Mucosa of descending colon (tissue), 3 donors: ENCODE measurements around the gene SHLD2. TPM values are rescaled to one million over a fixed set of nuclear protein-coding genes. Genes with fewer than 3 reads are reported as not detected.
A peak's percentile ranks its signal among the peaks of the same experiment; 100 is the strongest.
"Not testable (repeated sequence)": the region's sequence is repeated elsewhere in the genome, so short reads cannot be mapped to it uniquely, and the experiment has no call there.

Experiments used
- ATAC-seq: fragments of 200-7000 bp; cut with Tn5 transposase; one replicate; pipeline ENCODE4 v1.9.1; 2020; ENCODE audit warnings: mild to moderate bottlenecking, moderate library complexity
- DNase-seq, 3 donors: peaks; one replicate each; pipeline ENCODE4 v3.0.0-alpha.2; 2020
- H3K36me3 ChIP-seq: fragments of 200-600 bp; one replicate; pipeline ENCODE4 v1.8.0; 2021; ENCODE audit warnings: low read depth, mild to moderate bottlenecking
- H3K4me1 ChIP-seq: fragments of 200-600 bp; one replicate; pipeline ENCODE4 v1.8.0; 2021; ENCODE audit warnings: low read depth, mild to moderate bottlenecking
- H3K4me3 ChIP-seq: fragments of 200-600 bp; one replicate; pipeline ENCODE4 v1.8.0; 2021; ENCODE audit warnings: mild to moderate bottlenecking
- H3K9me3 ChIP-seq: fragments of 200-600 bp; one replicate; pipeline ENCODE4 v1.8.0; 2021; ENCODE audit warnings: mild to moderate bottlenecking
- intact Hi-C, 2 donors: fragments of 100-400 bp; cut with DNase I in 1 of 2; cut with micrococcal nuclease in 1 of 2; formaldehyde crosslinking; loops; one replicate each; pipeline versions ENCODE4 v1.11.0 to v1.11.1; 2022; cut with DNase I, micrococcal nuclease
- total RNA-seq, 3 donors: library from RNA; stranded (reverse); fragmentation: NEBNext Ultra II Directional in 2 of 3; extraction: Animal tissue kit (Norgen Biotek cat#: 25700) in 2 of 3; gene quantifications; one replicate each; pipeline versions ENCODE4 v1.2.1 to v1.2.4, GENCODE V29; 2021 to 2023
- TF ChIP-seq, protein P1 (sequence below): fragments of 200-600 bp; IDR thresholded peaks from one replicate; pipeline ENCODE4 v1.8.0; 2022; ENCODE audit warnings: antibody characterized with exemption, mild to moderate bottlenecking
- donor health status: DM: no; HTN: no; CAD: no; lungs with moderate emphysema.
- donor health status: DM: no; HTN: no; CAD: no.
- donor health status: DM: no; HTN: yes; CAD: no.

SHLD2 gene
- total RNA-seq, 3 donors from 2014 or later, result 28.0 to 32.2 (median 28.7) TPM

DNA sequence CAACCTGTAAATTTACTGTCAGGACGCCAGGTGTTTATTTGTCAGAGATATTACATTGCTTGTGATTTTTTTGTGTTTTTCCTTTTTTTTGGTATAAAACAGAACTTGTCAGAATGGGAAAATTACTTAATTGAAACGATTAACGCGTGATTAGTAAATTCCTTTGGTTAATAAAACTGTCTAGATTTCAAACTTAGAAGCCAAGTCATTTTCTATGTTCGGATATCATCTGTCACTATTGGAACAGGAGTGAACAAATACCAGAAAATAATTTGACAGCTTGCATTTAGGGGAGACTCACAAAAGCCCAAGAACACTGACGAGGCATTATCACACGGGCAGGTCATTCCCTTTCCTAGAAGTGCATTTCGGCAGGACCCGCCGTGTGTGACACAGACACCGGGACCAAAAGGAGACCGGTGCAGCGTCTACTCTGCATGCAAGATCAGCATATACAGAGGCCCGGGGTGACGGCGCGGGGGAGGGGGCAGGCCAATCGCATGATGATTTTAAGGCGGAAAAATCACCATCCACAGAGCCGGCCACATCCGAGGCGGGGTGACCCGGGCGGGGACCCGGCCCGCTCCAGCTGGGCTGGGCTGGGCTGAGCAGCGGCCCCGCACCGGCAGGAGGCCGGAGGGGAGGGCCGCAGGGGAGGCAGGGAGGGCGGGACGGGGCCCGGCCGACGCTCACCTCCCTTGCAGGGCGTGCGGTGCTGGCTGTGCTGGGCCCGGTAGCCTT, 1.2 kb upstream of the SHLD2 start:
- Histone ChIP-seq H3K4me3 (peak overlapping the region; percentile 61), H3K9me3 (no peaks in the 10 kb centered on the region), H3K4me1 (peaks cover 17% of the 10 kb centered on the region), H3K36me3 (no peaks in the 10 kb centered on the region)
- DNase-seq (peak; percentile 80 to 87 (median 81)), ATAC-seq (peak; percentile 30)
- TF ChIP-seq, protein P1, sequence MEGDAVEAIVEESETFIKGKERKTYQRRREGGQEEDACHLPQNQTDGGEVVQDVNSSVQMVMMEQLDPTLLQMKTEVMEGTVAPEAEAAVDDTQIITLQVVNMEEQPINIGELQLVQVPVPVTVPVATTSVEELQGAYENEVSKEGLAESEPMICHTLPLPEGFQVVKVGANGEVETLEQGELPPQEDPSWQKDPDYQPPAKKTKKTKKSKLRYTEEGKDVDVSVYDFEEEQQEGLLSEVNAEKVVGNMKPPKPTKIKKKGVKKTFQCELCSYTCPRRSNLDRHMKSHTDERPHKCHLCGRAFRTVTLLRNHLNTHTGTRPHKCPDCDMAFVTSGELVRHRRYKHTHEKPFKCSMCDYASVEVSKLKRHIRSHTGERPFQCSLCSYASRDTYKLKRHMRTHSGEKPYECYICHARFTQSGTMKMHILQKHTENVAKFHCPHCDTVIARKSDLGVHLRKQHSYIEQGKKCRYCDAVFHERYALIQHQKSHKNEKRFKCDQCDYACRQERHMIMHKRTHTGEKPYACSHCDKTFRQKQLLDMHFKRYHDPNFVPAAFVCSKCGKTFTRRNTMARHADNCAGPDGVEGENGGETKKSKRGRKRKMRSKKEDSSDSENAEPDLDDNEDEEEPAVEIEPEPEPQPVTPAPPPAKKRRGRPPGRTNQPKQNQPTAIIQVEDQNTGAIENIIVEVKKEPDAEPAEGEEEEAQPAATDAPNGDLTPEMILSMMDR, result no peak
- intact Hi-C loops, result no loop called here

DNA sequence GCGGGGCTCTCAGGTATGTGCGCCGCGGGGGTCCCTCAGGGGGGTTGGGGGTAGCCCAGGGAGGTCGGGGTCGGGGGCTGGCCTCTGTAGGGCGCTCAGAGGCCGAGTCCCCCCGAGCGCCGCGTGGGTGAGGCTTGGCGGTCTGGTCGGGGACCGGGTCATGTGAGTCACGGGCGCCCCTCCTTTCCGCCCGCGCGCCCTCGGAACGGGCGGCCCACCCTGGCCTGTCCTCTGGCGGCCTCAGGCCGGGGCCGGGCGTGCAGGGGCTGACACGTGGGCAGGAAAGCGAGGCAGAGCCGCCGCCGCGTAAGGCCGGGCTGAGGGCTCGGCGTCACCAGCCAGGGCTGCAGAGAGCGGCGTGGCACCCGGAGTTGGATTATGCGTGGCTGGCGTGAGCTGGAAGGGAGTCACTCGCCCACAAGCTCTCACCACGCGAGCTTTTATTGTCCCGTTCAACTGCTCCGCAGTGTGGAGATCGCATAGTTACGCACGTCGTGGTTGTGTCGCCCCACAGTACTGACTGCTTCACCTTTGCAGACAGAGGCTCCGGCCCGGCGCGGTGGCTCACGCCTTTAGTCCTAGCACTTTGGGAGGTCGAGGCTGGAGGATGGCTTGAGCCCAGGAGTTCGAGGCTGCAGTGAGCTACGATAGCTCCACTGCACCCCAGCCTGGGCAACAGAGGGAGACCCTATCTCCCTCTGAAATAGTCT, 385 bp downstream of the SHLD2 start:
- intact Hi-C loops, result no loop called here
- TF ChIP-seq, protein P1, result no peak
- H3K4me3 ChIP-seq, result peak overlapping the region; percentile 70
- ATAC-seq (peak; percentile 70), DNase-seq (peak; percentile 75 to 91 (median 89))
- H3K36me3 ChIP-seq, result no peaks in the 10 kb centered on the region
- no peaks in the 10 kb centered on the region for H3K9me3 ChIP-seq
- H3K4me1 ChIP-seq, result peaks cover 17% of the 10 kb centered on the region

DNA sequence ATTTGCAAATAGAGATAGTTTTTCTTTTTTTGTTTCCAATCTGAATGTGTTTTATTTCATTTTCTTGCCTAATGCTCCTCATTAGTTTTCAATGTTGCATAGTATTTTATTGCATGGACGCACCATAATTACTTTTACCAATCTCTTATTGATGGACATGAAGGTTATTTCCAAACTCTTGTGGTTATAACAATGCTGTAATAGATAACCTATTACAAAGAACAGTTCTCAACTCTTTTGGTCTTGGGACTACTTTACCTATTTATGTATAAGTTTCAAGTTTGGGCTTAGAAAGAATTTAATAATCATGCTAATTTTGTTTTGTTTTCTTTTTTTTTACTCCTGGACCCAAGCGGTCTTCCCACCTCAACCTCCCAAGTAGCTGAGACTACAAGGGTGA, 7.0 kb downstream of the SHLD2 start:
- no peaks in the 10 kb centered on the region for H3K4me1 ChIP-seq
- TF ChIP-seq, protein P1, result no peak
- ATAC-seq (no peak), DNase-seq (no peak)
- H3K36me3 ChIP-seq, result no peaks in the 10 kb centered on the region
- H3K4me3 ChIP-seq, result no peak overlapping the region
- no peaks in the 10 kb centered on the region for H3K9me3 ChIP-seq
- intact Hi-C loops, result no loop called here

DNA sequence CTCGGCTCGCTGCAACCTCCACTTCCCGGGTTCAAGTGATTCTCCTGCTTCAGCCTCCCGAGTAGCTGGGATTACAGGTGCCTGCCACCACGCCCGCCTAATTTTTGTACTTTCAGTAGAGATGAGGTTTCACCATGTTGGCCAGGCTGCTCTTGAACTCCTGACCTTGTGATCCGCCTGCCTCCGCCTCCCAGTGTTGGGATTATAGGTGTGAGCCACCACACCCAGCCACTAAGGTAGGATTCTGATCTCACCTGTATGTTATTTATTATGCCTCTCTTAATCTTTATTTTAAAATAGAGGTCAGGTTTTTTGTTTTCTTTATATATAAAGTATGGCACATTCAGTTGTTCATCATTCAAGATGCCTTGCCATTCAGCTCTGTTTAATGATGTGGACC, 9.7 kb downstream of the SHLD2 start:
- intact Hi-C loops, H3K4me3 ChIP-seq, DNase-seq, H3K9me3 ChIP-seq, H3K36me3 ChIP-seq, H3K4me1 ChIP-seq: not testable (repeated sequence)
- ATAC-seq, result peak; percentile 53

DNA sequence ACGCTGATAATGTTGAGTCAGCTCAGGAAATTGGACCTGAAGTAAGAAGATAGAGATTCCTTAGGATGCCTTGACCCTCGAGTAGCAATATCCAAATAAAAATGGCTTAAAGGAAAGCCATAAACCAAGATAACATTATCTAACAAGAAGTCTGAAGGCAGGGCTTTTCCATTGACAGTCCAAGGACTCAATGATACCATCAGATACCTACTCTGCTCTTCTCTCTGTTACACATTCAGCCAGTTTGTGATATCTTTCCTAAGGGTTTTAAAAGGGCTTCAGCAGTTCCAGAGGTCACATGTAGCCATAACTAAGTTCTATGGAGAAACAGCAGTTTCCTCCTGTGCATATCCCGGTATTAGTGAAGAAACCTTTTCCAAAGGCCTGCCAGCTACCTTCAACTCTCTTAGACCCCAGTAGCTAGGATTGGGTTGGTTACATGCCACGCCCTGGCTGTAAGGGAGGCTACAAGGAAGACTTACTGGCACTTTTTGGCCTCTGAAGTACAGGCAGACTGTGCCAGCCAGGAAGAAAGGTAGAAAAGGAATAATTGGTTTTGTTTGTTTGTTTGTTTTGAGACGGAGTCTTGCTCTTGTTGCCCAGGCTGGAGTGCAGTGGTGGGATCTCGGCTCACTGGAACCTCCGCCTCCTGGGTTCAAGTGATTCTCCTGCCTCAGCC, 10.6 kb downstream of the SHLD2 start:
- no peak overlapping the region for H3K4me3 ChIP-seq
- TF ChIP-seq, protein P1, result no peak
- H3K4me1 ChIP-seq, result no peaks in the 10 kb centered on the region
- intact Hi-C loops, result no loop called here
- H3K9me3 ChIP-seq, result no peaks in the 10 kb centered on the region
- ATAC-seq, result peak; percentile 56
- no peaks in the 10 kb centered on the region for H3K36me3 ChIP-seq
- no peak for DNase-seq

DNA sequence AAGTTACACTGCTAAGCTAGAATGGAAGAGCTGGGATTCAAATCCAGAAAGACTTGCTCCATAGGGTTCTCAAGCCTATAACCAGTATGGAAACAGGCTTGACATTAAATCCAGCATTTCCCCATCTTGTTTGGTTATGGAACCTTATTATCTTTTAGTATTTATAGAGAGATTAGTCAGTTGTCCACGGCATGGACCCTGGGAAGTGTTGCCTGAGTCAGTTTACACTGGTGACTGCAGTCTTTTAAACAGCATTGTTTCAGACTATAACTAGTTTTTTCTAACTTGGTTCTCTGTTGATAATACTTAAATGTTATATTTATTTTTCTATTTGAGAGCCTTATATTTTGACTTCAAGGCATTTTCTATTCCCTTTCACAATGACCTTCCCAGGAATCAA, 23.1 kb downstream of the SHLD2 start:
- H3K4me1 ChIP-seq, H3K9me3 ChIP-seq, ATAC-seq, intact Hi-C loops, H3K4me3 ChIP-seq, DNase-seq, H3K36me3 ChIP-seq: not testable (repeated sequence)

DNA sequence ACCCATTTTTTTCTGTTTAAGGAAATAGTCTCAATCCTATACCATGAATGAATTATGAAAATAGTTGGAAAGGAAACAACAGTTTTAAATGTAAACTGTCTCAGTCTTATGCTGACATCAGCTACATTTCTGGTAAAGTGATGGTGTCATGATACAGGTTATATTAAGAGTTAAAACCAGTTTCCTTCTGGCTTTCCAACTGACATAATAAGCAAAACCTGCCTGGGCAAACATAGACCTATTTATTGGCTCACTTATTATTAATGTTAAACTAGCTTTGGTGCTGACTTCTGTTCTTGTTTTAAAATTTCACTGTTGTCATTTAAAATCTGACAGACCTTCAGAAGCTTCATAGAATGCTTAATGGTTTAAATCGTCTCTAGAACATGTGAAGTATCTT, 24.0 kb downstream of the SHLD2 start:
- ATAC-seq, H3K4me1 ChIP-seq, H3K36me3 ChIP-seq, H3K4me3 ChIP-seq, intact Hi-C loops, DNase-seq, H3K9me3 ChIP-seq: not testable (repeated sequence)

DNA sequence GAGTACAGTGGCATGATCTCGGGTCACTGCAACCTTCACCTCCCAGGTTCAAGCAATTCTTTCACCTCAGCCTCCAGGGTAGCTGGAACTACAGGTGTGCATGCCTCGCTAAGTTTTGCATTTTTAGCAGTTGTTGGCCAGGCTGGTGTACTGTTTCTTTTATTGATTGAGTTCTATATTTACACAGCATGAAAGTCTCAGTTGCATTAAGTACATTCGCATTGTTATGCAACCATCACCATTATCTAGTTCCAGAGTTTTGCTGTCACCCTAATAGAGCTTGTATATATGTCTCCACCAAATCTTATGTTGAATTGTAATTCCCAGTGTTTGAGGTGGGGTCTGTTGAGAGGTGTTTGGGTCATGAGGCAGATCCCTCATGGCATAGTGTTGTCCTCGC, 28.3 kb downstream of the SHLD2 start:
- H3K36me3 ChIP-seq, H3K9me3 ChIP-seq, ATAC-seq, H3K4me1 ChIP-seq, DNase-seq, H3K4me3 ChIP-seq, intact Hi-C loops: not testable (repeated sequence)

DNA sequence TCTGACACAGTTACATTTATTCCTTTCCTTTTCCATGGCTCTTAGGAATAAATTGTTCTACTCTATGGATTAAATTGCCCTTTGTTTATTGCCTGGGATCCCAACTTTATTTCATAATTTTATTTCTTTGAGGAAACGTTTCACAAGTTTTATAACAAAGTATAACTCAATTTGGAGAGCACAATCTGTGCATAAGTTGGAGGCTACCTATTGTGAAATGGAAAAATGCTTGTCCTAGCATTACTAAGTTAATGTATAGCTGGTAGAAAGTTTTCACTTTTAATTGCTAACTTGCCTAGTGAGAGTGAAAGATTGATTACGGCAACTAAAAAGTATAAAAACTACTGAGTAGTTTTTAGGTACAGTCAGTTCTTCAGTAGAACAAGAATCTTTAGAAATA, 32.0 kb downstream of the SHLD2 start:
- H3K4me1 ChIP-seq, H3K36me3 ChIP-seq, DNase-seq, H3K9me3 ChIP-seq, H3K4me3 ChIP-seq, intact Hi-C loops: not testable (repeated sequence)
- peak; percentile 85 for ATAC-seq
